Measurements from ENCODE around the gene RRM1.
"Not testable (repeated sequence)": the region's sequence is repeated elsewhere in the genome, so short reads cannot be mapped to it uniquely, and the experiment has no call there.

Gene RRM1

DNA sequence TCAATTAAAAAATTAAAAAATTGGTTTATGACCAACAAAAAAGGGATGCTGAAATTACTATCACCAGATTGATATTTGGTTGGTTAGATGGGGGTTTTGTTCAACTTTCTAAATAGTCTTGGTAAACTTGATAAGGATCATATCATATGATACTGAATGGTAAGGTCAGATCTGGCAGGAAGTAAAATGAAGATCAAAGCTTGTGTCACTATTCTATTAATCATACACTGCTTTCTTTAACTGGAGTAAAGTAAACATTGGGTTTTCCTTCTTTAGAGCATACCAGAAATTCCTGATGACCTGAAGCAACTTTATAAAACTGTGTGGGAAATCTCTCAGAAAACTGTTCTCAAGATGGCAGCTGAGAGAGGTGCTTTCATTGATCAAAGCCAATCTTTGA lies 40.2 kb downstream of the RRM1 start:
- DNase-seq (ENCODE audit: low read depth in 2 of 2, low spot score in 1 of 2) = no peak

DNA sequence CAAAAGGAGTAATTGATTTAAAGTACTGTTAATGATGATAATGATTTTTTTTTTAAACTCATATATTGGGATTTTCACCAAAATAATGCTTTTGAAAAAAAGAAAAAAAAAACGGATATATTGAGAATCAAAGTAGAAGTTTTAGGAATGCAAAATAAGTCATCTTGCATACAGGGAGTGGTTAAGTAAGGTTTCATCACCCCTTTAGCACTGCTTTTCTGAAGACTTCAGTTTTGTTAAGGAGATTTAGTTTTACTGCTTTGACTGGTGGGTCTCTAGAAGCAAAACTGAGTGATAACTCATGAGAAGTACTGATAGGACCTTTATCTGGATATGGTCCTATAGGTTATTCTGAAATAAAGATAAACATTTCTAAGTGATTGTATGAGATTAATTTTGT lies 43.9 kb downstream of the RRM1 start:
- DNase-seq (ENCODE audit: low read depth in 2 of 2, low spot score in 1 of 2) = no peak

DNA sequence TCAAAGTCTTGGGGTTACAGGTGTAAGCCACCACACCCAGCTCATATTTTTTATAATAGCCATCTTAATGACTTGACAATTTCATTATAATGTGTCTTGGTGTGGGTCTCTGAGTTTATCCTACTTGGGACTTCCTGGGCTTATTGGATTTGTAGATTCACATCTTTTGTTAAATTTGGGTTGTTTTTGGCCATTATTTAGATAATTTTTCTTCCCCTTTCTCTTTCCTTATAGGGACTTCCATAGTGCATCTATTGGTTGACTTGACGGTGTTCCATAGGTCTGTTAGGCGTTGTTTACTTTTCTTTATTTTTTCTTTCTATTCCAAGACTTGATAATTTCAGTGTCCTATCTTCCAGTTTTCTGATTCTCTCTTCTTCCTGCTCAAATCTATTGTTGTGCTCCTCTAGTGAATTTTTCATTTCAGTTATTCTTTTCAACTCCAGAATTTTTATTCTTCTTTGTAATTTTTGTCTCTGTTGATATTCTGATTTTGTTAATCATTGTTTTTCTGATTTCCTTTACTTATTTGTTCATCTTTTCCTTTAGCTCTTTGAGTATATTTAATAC lies 45.6 kb downstream of the RRM1 start:
- no peak for DNase-seq (ENCODE audit: low read depth in 2 of 2, low spot score in 1 of 2)

DNA sequence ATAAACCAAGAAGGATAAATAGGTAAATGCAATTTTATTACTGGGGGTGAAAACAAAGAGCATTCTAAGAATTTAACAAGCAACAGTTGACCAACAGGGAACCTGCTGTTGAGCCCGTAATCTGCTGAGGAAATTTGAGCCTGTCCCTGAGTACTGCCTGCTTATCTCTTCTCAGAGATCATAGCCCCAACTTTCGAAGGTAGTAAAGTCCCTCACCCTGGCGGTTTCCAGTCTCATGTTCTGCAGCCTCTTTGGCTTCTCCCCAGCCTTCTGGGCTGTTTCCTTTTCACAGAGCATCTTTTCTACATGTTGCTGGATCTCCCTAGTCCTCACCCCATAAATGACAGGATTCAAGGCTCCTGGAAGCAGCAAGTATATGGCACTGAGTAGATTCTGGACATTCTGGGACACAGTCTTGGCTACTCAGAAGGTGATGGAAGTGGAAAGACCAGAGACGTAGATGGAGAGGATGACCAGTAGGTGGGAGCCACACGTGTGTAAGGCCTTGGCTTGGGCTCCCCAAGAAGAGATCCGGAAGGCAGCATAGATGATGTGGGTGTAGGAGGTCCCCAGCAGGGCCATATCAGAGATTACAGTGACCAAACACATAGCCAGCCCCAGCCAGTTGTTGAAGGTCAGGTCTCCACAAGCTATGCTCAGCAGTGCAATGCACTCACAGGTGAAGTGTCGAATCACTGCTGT lies 51.6 kb downstream of the RRM1 start:
- DNase-seq (ENCODE audit: low read depth in 2 of 2, low spot score in 1 of 2) = no peak

DNA sequence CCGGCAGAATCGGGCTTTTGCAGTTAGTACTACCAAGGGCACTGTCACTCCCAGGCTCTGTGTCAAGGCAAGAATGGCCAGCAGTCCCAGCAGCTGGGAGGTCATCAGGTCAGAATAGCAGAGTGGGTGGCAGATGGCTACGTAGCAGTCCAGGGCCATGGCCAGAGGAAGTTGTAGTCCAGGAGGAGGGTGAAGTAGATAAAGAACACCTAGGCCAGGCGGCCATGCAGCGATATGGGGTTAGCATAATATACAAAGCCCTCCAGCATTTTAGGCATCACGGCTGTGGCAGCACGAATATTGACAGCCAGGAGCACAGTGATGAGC lies 52.1 kb downstream of the RRM1 start:
- DNase-seq (ENCODE audit: low read depth in 2 of 2, low spot score in 1 of 2) = no peak

DNA sequence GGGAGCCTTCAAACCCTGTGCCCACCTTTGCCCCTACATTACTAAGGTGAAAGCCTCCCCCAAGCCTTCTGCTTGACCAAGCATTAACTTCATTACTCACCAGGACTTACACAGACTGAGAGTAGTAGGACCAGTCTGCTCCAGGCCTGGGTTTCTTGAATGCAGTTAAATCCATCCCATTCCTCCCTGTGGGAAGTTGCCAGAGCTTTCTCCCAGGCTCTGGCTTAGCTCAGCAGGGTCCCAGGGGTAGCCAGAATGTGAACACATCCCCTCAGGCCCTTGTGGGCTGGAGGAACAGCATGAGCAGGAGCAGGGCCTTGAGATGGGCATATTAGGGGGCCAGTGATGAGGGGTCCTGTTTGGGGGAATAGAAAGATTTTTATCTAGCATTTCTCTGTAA lies 59.9 kb downstream of the RRM1 start:
- DNase-seq (ENCODE audit: low read depth in 2 of 2, low spot score in 1 of 2) = no peak

DNA sequence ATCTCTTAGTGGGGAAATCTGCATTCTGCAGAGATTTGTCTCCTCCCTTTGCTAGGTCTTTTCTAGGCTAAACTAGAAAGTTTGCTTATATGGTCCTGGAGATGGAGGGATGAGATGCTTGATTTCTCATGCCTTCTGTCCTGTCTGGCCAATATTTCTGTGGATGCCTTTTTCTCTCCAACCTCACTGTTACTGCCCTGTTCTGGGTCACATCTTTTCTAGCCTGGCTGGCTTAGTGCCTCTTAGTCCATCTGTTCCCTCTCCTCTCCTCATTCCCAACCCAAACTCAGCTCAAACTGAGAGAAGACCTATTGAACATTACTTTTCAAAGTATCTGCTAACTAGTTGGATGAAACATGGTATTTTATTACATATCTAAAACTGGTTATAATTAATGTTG lies 62.0 kb downstream of the RRM1 start:
- DNase-seq (ENCODE audit: low read depth in 2 of 2, low spot score in 1 of 2) = no peak

DNA sequence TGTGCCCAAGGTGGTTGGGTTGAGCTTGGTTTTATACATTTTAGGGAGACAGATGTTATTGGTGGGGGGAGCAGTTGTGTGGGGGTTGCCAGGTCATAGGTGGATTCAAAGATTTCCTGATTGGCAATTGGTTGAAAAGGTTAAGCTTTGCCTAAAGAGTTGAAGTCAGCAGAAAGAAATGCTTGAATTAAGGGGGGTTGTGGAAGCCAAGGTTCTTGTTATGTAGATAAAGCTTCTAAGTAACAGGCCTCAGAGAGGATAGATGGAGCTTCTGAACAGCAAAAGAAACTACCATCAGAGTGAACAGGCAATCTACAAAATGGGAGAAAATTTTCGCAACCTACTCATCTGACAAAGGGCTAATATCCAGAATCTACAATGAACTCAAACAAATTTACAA lies 64.2 kb downstream of the RRM1 start:
- DNase-seq (ENCODE audit: low read depth in 2 of 2, low spot score in 1 of 2) = not testable (repeated sequence)

DNA sequence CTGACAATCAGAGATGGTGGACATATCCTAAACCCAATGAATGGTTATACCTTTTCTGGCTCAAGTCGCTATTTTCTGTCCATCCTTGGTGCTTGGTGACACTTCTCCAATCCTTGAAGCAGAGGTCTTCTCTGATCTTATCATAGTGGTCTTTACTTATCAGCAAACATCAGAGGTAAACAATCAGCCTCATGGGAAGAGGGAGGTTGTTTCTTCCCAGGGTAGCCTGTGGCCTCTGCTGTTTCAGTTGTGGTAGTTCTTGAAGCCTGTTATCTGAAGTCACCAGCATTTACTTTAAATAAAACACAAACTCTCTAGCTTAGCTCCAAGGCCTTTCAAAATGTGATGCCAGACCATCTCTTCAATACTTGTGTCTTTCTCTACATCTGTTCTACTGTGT lies 66.7 kb downstream of the RRM1 start:
- no peak for DNase-seq (ENCODE audit: low read depth in 2 of 2, low spot score in 1 of 2)

DNA sequence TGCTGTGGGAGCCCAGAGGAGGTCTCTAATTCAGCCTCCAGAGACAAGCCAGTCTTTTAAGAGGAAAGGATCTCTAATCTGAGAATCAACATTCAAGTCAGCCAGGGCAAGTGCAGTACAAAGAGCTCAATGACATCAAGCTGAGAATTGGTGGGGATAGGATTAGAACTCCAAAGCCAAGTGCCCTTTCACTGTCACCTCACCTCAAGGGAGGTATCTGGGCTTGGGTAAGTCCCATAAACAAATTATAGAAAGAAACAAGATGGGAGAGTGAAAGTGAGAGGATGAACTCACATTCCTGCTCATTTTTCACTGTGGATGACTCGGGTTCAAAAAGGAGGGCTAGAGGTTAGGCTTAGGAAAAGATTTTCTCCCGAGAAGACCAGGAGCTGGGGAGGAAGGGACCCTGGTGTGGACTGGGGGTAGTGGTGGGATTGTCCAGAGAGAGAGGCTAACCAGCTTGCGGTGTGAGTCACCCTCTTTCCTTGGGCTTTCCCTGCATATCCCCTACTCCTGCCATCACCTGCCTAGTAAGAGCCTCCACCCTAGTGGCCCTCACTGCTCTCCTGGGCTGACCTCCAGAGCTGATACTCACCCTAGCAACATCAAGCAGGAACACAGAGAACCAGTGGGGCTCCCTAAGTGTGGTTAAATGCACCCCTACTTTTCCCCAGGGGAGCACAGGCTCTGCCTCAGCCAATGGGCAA lies 70.4 kb downstream of the RRM1 start:
- DNase-seq (ENCODE audit: low read depth in 2 of 2, low spot score in 1 of 2) = no peak

DNA sequence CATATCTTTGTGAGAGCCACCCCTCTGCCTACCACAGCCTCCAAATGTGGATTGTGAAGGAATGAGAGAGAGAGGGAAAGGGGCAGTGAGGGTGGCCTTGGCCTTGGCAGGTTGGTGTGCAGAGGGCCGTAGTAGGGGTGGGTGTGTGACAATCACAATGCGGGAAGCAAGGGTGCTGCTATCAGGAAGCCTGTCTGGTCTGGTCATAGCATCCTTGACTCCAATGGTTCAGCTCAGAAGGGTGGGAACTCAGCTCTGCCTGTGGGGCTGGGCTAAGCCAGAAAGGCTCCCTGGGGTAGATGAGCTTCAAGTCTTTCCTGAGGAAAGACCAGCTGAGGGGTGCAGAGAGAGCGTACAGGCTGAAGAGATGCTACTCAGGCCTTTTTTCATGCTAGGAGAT lies 72.7 kb downstream of the RRM1 start:
- no peak for DNase-seq (ENCODE audit: low read depth in 2 of 2, low spot score in 1 of 2)

DNA sequence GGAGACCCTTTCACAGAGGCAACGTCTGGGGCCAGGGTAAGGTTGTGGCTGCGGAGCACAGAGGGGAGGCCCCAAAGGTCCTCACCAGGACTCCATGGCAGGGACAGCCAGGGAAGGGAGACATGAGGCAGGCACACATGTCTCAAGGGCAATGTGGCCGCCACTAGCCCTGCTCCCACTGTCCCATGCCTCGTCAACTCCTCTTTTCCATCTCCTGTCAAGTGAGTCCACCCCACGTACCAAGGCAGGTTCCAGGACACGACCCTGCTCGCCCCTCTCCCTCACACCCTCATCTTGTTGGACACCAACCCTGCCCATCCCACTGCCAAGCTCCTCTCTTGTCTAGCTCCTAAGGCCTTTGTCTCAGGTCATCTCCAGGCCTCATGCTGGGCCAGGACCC lies 73.2 kb downstream of the RRM1 start:
- DNase-seq (ENCODE audit: low read depth in 2 of 2, low spot score in 1 of 2) = no peak

DNA sequence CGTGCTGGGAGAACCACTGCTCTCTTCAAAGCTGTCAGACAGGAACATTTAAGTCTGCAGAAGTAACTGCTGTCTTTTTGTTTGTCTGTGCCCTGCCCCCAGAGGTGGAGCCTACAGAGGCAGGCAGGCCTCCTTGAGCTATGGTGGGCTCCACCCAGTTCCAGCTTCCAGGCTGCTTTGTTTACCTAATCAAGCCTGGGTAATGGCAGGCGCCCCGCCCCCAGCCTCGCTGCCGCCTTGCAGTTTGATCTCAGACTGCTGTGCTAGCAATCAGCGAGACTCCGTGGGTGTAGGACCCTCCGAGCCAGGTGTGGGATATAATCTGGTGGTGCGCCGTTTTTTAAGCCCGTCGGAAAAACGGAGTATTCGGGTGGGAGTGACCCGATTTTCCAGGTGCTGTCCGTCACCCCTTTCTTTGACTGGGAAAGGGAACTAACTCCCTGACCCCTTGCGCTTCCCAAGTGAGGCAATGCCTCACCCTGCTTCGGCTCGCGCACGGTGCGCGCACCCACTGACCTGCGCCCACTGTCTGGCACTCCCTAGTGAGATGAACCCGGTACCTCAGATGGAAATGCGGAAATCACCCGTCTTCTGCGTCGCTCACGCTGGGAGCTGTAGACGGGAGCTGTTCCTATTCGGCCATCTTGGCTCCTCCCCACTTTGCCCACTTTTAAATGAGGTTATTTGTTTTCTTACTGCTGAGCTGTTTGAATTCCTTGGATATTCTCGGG lies 81.2 kb downstream of the RRM1 start:
- not testable (repeated sequence) for DNase-seq (ENCODE audit: low read depth in 2 of 2, low spot score in 1 of 2)

DNA sequence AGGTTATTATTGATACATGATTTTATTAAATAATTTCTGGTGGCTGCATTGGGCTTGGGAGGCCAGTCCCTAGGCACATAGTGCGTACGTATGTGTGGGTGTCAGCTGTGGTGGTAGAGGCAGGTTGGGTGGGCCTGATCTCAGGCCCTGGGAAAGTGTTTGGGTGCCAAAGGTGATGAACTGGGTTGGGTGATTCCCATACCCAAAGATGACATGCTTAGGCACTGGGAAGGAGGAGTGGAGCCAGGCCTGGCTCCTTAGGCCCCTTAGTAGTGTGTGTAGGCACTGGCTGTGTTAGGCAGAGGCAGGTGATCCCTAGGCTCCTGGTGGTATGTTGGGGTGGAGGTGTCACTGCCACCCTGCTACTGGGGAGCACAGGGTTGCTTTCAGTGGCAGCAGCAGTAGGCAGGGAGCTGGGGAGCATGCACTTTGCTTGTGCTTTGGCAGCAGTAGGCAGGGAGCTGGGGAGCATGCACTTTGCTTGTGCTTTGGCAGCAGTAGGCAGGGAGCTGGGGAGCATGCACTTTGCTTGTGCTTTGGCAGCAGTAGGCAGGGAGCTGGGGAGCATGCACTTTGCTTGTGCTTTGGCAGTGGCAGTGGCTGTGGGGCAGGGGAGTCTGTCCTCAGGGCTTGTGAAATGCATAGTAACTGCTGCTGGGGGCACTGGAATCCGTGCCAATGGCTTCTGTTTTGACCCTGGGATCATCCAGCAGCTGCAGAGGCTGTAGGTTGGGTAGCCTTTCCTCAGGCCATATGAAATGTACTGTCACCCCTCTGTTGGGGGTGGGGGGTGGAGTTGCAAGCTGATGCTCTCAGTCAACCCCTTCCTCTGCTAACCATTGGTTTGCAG lies 84.4 kb downstream of the RRM1 start:
- DNase-seq (ENCODE audit: low read depth in 2 of 2, low spot score in 1 of 2) = no peak

DNA sequence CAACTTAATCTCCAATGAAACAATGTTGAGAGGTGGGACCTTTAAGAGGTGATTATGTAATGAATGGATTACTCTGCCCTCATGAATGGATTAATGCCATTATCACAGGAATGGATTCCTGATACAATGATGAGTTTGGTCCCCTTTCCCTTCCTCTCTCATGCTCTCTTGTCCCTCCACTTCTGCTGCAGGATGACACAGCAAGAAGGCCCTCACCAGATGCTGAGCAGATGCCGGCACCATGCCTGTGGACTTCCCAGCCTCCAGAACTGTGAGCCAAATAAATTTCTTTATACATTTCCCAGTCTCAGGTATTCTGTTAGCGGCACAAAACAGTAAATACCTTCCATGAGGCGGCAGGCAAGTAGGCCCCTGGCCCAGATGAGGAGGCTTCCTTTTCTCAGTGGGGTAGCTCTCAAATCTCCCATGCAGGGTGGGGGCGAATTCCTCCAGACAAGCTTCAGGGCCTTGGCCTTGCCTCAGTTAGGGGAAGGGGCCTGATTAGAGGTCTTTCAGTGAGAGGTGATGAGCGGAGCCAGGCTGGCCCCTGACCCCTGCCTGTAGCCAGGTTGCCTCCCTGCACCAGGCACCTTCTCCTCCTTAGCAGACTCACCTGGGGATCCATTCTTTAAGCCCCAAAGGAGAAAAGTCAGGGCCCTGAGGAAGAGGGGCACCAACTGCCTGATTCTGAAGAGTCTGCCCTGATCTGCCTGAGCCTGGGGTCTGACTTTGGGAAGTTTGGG lies 86.0 kb downstream of the RRM1 start:
- no peak for DNase-seq (ENCODE audit: low read depth in 2 of 2, low spot score in 1 of 2)

DNA sequence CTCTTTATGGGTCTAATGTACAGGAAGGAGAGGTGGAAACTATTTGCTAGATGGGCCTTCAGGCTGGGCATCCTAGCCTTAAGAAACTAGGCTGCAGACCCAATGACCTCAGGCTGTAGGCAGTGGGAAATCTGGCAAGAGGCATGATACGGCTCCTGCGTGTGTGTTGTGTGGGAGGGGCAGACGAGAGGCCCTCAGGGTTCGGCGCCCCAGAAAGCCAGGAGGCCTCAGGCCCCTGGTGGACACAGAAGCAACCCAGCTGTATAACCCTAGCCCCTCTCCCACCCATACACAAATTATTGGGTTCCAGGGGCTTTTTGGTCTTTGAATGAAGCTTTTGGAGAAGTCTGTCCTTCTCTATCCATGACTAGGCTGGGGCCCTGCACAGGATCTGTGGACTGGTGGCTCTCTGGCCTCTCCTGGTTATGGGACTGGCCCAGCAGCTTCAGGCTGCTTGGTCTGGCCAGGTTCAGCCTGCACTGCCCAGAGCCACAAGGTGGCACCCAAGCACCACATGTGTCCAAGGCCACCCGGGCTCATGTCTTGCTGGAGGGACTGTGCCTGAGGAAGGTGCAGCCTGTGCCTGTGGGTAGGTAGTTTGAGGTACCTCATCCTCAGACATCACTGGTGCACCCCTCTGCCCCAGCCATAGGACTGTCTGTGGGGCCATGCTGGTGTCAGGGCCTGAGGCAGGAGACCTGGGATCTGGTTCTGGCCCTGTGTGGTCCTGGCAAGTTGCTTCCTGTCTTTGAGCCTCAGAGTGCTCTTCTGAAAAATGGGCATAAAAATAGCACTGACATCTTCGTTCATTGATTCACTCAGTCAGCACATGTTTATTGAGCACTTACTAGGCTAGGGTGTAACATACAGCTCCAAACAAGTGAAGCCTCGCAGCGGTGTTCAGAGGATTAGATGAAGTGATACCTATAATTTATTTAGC lies 87.5 kb downstream of the RRM1 start:
- DNase-seq (ENCODE audit: low read depth in 2 of 2, low spot score in 1 of 2) = no peak

DNA sequence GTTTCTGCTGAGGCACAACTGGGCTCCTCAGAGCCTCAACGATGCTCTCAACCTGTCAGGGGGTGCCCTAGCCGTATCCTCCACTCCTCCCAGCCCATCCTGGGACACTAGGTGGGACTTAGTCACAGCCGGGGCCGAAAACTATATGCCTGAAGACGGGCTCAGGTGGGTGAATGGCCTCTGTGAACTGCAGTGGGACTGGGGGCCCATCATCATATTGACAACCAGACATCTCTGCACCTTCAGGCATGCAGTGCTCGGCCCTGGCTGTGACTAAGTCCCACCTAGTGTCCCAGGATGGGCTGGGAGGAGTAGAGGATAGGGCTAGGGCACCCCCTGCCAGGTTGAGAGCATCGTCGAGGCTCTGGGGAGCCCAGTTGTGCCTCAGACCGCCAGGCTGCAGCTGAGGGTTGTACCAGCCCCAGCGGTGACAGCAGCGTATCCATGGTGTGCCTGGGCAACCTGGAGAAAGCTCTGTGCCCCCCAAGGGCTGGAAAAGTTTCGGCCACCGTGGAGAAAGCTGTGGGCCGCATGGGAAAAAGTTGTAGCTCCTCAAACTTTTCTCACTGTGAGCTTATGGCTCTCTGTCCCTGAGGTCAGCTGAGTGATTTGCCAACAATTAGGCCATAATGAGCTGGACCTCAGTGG lies 88.9 kb downstream of the RRM1 start:
- no peak for DNase-seq (ENCODE audit: low read depth in 2 of 2, low spot score in 1 of 2)

DNA sequence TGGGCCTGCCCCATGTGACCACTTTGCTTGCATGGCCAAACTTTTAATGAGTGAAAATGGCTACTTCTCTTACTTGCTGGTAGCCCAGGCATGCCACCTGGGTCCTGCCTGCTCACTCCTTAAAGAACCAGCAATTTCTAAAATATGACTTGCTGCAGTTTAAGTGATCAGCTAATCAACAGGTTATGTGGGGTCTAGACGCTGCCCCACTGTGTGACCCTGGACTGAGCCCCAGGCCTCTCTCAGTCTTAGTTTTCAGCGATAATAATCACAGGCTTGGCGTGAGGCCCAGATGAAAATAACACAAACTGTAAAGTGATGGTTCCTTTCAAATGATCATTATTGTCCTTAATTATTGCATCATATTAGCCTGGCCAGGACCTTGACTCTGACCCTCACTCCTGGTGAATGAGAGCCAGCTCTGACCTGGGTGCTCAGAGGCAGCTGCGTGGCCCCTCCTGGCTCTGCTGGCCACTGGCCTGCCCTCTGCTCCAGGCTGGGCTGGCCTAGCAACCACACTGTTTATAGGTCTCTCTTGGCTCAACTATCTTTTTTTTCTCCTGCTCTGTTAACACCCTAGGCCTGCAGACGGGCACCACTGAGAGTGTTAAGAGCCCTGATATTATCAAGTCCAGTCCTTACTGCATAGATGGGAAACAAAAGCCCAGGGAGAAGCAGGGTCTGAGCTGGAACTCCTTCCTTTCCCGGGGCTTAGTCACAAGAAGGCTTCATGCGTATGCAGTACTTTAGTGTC lies 89.7 kb downstream of the RRM1 start:
- no peak for DNase-seq (ENCODE audit: low read depth in 2 of 2, low spot score in 1 of 2)

Data from stimulated activated CD8-positive, alpha-beta memory T cell treated with anti-CD3 and anti-CD28 coated beads, Interleukin-4, amount 100 ng/mL, for 1 hour (primary cell).